ENCODE measurements around the gene UBE2L3.
"Not testable (repeated sequence)": the region's sequence is repeated elsewhere in the genome, so short reads cannot be mapped to it uniquely, and the experiment has no call there.

DNA sequence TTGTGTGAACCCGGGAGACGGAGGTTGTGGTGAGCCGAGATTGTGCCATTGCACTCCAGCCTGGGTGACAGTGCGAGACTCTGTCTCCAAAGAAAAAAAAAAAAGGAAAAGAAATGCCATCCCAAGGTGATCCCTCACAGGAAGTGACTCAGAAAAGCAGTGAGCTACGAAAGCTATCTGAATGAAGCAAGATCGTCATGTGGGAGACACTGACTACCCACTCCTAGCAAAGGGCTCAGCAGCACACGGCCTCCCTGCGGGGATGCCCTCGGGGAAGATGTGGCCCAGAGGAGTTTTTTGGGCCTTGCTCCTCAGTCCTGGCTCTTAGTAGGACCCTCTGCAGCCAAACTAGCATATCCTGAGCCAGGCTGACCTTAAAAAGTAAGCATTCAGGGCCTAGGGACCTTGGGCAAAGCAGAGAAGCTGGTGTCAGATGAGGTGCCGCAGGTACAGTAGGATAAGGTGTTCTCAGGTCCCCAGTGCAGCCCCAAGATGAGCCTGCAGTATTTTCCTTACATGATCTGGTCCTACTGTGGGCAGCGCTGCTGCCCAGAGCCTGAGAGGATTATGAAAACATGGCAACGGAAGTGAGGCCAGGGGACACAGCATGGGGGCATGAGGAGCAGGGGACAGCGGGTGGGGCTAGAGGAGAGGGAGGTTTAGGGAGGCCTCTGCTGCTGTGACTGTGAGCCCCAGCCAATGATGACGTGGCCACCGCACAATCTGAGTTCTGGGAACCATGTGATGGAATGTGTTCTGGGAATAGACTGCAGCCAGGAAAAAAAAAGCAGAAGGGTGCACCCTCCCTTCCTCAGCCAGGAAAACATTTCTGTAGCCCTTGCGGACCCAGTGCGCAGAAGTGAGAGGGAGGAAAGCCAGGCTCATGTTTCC, 22.8 kb upstream of the UBE2L3 start:
- TF ChIP-seq, protein P1, sequence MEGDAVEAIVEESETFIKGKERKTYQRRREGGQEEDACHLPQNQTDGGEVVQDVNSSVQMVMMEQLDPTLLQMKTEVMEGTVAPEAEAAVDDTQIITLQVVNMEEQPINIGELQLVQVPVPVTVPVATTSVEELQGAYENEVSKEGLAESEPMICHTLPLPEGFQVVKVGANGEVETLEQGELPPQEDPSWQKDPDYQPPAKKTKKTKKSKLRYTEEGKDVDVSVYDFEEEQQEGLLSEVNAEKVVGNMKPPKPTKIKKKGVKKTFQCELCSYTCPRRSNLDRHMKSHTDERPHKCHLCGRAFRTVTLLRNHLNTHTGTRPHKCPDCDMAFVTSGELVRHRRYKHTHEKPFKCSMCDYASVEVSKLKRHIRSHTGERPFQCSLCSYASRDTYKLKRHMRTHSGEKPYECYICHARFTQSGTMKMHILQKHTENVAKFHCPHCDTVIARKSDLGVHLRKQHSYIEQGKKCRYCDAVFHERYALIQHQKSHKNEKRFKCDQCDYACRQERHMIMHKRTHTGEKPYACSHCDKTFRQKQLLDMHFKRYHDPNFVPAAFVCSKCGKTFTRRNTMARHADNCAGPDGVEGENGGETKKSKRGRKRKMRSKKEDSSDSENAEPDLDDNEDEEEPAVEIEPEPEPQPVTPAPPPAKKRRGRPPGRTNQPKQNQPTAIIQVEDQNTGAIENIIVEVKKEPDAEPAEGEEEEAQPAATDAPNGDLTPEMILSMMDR (conservative IDR thresholded peaks at IDR 0.05; ENCODE audit: low read depth in 2 of 2): not testable (repeated sequence)
- TF ChIP-seq, protein P2, sequence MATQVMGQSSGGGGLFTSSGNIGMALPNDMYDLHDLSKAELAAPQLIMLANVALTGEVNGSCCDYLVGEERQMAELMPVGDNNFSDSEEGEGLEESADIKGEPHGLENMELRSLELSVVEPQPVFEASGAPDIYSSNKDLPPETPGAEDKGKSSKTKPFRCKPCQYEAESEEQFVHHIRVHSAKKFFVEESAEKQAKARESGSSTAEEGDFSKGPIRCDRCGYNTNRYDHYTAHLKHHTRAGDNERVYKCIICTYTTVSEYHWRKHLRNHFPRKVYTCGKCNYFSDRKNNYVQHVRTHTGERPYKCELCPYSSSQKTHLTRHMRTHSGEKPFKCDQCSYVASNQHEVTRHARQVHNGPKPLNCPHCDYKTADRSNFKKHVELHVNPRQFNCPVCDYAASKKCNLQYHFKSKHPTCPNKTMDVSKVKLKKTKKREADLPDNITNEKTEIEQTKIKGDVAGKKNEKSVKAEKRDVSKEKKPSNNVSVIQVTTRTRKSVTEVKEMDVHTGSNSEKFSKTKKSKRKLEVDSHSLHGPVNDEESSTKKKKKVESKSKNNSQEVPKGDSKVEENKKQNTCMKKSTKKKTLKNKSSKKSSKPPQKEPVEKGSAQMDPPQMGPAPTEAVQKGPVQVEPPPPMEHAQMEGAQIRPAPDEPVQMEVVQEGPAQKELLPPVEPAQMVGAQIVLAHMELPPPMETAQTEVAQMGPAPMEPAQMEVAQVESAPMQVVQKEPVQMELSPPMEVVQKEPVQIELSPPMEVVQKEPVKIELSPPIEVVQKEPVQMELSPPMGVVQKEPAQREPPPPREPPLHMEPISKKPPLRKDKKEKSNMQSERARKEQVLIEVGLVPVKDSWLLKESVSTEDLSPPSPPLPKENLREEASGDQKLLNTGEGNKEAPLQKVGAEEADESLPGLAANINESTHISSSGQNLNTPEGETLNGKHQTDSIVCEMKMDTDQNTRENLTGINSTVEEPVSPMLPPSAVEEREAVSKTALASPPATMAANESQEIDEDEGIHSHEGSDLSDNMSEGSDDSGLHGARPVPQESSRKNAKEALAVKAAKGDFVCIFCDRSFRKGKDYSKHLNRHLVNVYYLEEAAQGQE (IDR thresholded peaks at IDR 0.05; ENCODE audit: unreplicated experiment): not testable (repeated sequence)
- TF ChIP-seq ETS1 (IDR thresholded peaks at IDR 0.05); EZH2 (IDR thresholded peaks at IDR 0.05; ENCODE audit: low read depth, unreplicated experiment); POLR2AphosphoS5 (IDR thresholded peaks at IDR 0.05; ENCODE audit: low read depth); EZH2phosphoT487 (IDR thresholded peaks at IDR 0.05; ENCODE audit: unreplicated experiment); JUNB (IDR thresholded peaks at IDR 0.05; ENCODE audit: unreplicated experiment); NANOG (IDR thresholded peaks at IDR 0.05; ENCODE audit: borderline replicate concordance): not testable (repeated sequence)
